ENCODE measurements around the gene SLC44A2. TPM values are rescaled to one million over a fixed set of nuclear protein-coding genes. Genes with fewer than 3 reads are reported as not detected.

The SLC44A2 gene
- total and polyA plus RNA-seq, 2 of the 8 experiments (the other 6 are each of a cell fraction or from before 2014, with no cell fraction given), result 105 to 120 TPM

GRCh38 chr19:10611907-10612306 lies 13.4 kb upstream of the SLC44A2 start (continued):
- TF ChIP-seq CTCF (IDR thresholded peaks at IDR 0.05; ENCODE audit: control extremely low read depth in 1 of 3, insufficient read depth in 1 of 3, low read depth in 1 of 3, low read length in 3 of 3), result no peak
- TF ChIP-seq ATF3 (IDR thresholded peaks at IDR 0.05; ENCODE audit: insufficient read depth, low read depth, low read length), result no peak
- no peak for TF ChIP-seq CREB1 (IDR thresholded peaks at IDR 0.05)
- TF ChIP-seq TAF7 (optimal IDR thresholded peaks at IDR 0.05; ENCODE audit: borderline replicate concordance, low read depth, low read length), result no peak
- no peak for TF ChIP-seq EGR1 (IDR thresholded peaks at IDR 0.05; ENCODE audit: borderline replicate concordance, low read depth, low read length)
- TF ChIP-seq RAD21 (IDR thresholded peaks at IDR 0.05 in 1 of 2, conservative IDR thresholded peaks at IDR 0.05 in 1 of 2; ENCODE audit: low read depth in 2 of 2, low read length in 2 of 2), result no peak
- no peak for TF ChIP-seq EZH2 (IDR thresholded peaks at IDR 0.05; ENCODE audit: low read depth, low read length, severe bottlenecking)
- no peak for TF ChIP-seq USF2 (IDR thresholded peaks at IDR 0.05; ENCODE audit: low read length)

Measured in H1 (cell line).